Measurements from ENCODE around the gene ZNF107.
"Not testable (repeated sequence)": the region's sequence is repeated elsewhere in the genome, so short reads cannot be mapped to it uniquely, and the experiment has no call there.

The ZNF107 gene

DNA sequence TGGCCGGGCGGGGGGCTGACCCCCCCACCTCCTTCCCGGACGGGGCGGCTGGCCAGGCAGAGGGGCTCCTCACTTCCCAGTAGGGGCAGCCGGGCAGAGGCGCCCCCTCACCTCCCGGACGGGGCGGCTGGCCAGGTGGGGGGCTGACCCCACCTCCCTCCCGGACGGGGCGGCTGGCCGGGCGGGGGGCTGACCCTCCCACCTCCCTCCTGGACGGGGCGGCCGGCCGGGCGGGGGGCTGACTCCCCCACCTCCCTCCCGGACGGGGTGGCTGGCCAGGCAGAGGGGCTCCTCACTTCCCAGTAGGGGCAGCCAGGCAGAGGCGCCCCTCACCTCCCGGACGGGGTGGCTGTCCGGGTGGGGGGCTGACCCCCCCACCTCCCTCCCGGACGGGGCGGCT is 72.5 kb downstream of the ZNF107 start:
- DNase-seq, result not testable (repeated sequence)

DNA sequence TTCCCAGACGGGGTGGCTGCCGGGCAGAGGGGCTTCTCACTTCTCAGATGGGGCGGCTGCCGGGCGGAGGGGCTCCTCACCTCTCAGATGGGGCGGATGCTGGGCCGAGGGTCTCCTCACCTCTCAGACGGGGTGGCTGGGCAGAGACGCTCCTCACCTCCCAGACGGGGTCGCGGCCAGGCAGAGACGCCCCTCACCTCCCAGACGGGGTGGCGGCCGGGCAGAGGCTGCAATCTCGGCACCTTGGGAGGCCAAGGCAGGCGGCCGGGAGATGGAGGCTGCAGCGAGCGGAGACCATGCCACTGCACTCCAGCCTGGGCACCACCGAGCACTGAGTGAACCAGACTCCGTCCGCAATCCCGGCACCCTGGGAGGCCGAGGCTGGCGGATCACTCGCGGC is 73.0 kb downstream of the ZNF107 start:
- not testable (repeated sequence) for DNase-seq

DNA sequence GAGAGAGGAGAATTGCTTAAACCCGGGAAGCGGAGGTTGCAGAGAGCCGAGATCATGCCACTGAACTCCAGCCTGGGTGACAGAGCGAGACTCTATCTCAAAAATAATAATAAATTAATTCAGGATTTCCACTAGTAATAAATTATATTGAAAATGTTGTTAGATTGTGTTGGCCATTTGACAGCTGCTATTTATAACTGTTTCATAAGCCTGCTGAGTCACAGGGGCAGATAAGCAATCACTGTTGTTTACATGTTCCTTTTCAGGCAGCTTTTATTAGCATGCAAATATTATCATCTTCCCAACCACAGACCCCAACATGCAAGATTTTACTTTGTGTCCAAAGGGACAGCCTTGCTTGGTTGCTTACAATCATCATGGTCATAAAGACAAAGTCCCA is 78.7 kb downstream of the ZNF107 start:
- DNase-seq, result no peak

DNA sequence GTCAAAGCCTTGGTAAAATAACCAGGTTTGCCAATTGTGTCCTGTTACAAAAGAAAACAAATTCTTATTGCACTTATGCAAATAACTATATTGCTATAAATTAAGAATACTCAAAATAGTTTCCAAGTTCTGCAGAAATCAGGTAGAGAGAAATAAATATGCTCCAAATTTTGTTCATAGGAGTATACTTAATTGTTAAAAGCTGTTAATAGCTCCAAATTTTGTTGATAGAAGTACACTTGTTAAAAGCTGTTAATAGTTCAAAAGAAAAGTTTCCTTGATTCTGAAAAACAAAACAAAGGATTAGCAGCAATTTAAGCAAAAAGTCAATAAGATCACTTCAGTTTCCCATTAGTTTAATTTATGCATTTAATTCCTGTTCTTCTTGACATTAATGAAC is 81.9 kb downstream of the ZNF107 start:
- no peak for DNase-seq

DNA sequence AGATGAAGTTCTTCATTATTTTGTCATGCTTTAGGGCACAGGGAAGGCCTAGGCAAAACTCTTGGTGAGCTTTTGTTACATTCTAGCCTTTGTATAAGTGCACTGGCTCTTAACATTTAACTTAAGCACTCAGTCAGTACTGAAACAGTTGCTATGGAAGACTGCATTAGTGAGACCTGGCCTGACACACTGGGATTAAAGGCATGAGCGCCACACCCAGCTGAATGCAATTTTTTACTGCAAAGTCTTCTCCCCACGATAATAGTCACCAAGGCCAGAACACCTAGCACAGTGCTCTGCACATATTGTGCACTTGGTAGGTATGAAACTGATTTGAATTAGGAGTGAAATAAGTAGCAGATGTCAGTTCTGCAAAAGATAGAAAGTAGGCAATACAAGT is 87.1 kb downstream of the ZNF107 start:
- DNase-seq, result no peak

DNA sequence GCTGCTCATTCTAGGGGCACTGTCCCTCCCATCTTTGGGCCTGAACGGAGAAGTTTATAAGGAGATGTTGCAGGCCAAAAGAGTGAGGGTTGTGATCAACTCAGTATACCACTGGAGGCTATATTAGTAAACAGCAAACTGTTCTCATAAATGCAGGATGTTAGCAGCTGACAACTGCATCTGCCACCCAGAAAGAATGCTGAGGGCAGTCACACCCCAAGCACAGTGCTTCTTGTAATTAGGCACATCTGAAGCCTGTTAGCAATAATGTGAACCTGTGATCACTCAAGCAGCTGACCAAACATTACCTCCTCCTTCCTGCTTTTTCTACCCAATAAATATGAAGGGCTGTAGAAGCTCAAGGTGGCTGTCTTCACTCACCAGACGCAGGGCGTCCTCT is 89.9 kb downstream of the ZNF107 start:
- no peak for DNase-seq

DNA sequence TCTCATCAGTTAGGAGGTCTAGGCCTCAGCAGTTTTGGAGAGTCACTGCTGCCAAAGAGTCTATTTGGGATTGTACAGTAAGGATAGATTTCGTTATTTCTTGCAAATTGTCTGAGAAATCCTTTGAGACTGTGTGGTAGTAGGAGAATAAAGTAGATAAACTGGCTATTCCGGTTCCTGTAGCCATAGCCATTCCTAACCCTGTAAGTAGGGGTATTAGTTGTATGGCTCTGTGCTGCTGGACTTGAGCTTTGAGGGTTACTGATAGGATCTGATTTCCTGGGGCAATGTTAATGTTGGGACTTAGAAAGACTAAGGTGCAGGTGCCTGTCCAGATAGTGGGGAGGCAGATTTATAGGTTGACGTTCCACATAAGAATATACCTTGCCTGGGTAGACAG is 92.2 kb downstream of the ZNF107 start:
- no peak for DNase-seq
